ENCODE data around the gene ENO1. TPM values are rescaled to one million over a fixed set of nuclear protein-coding genes. Genes with fewer than 3 reads are reported as not detected.
"Not testable (repeated sequence)": the region's sequence is repeated elsewhere in the genome, so short reads cannot be mapped to it uniquely, and the experiment has no call there.

ENO1 gene
- total RNA-seq, 4 donors from 2014 or later, result 351 to 688 (median 453) TPM

GRCh38 chr1:8823295-8823664 is 55.2 kb downstream of the ENO1 start:
- no peak overlapping the region for H3K4me3 ChIP-seq (ENCODE audit: low read depth, poor library complexity, severe bottlenecking)
- WGBS, 2 donors, result 54 to 61% methylated on average over 6 of the region's 6 CpGs
- TF ChIP-seq POLR2A (IDR thresholded peaks at IDR 0.05) (no peak), CTCF (IDR thresholded peaks at IDR 0.05) (no peak)
- intact Hi-C loops (cut with DNase I; ENCODE audit: low total_unique reads), result no loop called here
- no peak for DNase-seq (ENCODE audit: low spot score in 2 of 2)

- DNase-seq (ENCODE audit: low spot score in 2 of 2), result peak; percentile 57 to 79
- TF ChIP-seq POLR2A (IDR thresholded peaks at IDR 0.05), result no peak
- no peak for TF ChIP-seq CTCF (IDR thresholded peaks at IDR 0.05)
- intact Hi-C loops (cut with DNase I; ENCODE audit: low total_unique reads), result no loop called here
- WGBS, 2 donors, result 44 to 49% methylated on average over 10 of the region's 10 CpGs
- H3K4me3 ChIP-seq (ENCODE audit: low read depth, poor library complexity, severe bottlenecking), result no peak overlapping the region
Measured at GRCh38 chr1:8822373-8823294, 55.9 kb downstream of the ENO1 start.

- intact Hi-C loops (cut with DNase I; ENCODE audit: low total_unique reads), result no loop called here
- 55 to 68% methylated on average over 2 of the region's 2 CpGs for WGBS, 2 donors
- no peak for TF ChIP-seq CTCF (IDR thresholded peaks at IDR 0.05)
- no peak for TF ChIP-seq POLR2A (IDR thresholded peaks at IDR 0.05)
- no peak overlapping the region for H3K4me3 ChIP-seq (ENCODE audit: low read depth, poor library complexity, severe bottlenecking)
- no peak for DNase-seq (ENCODE audit: low spot score in 2 of 2)
Measured at GRCh38 chr1:8821084-8821483, 57.4 kb downstream of the ENO1 start.

- H3K4me3 ChIP-seq (ENCODE audit: low read depth, poor library complexity, severe bottlenecking); intact Hi-C loops (cut with DNase I; ENCODE audit: low total_unique reads): not testable (repeated sequence)
- whole genome bisulfite sequencing, 2 donors, result 73 to 82% methylated on average over 13 of the region's 13 CpGs
- peak in 1 of 2 donors; percentile 48 for DNase-seq (ENCODE audit: low spot score in 2 of 2)
Measured at GRCh38 chr1:8818789-8819188, 59.7 kb downstream of the ENO1 start.

GRCh38 chr1:8818325-8818775 is 60.1 kb downstream of the ENO1 start:
- WGBS, 2 donors, result 5% methylated on average over 4 of the region's 4 CpGs
- intact Hi-C loops (cut with DNase I; ENCODE audit: low total_unique reads), result no loop called here

More at GRCh38 chr1:8818325-8818775, 60.1 kb downstream of the ENO1 start:
- H3K4me3 ChIP-seq (ENCODE audit: low read depth, poor library complexity, severe bottlenecking), result peak overlapping the region; percentile 64
- TF ChIP-seq CTCF (IDR thresholded peaks at IDR 0.05) (no peak), POLR2A (IDR thresholded peaks at IDR 0.05) (no peak)
- DNase-seq (ENCODE audit: low spot score in 2 of 2), result peak; percentile 75 to 90
